ENCODE data around the gene PARP2. TPM values are rescaled to one million over a fixed set of nuclear protein-coding genes. Genes with fewer than 3 reads are reported as not detected.

PARP2 gene
- total and polyA plus RNA-seq, 2 of the 8 experiments (the other 6 are each of a cell fraction or from before 2014, with no cell fraction given): 27.7 to 41.7 TPM

GRCh38 chr14:20302042-20302755, 41.2 kb upstream of the PARP2 start (continued):
- TF ChIP-seq RBBP5 (IDR thresholded peaks at IDR 0.05; ENCODE audit: borderline replicate concordance, low read depth, low read length): no peak

Data from H1 (cell line).